ENCODE results near the gene ATRIP. TPM values are rescaled to one million over a fixed set of nuclear protein-coding genes. Genes with fewer than 3 reads are reported as not detected.

The ATRIP gene
- total and polyA plus RNA-seq, 2 of the 4 experiments (the other 2 are of a cell fraction): 6.8 to 10.8 TPM

DNA sequence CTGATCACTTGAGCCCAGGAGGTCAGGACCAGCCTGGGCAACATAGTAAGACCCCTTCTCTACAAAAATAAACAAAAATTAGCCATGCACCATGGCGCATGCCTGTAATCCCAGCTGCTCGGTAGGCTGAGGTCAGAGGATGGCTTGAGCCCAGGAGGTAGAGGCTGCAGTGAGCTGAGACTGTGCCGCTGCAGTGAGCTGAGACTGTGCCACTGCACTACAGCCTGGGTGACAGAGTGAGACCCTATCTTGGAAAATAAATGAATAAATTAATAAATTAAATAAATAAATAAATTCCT is 46.6 kb downstream of the ATRIP start:
- H2BK15ac ChIP-seq (ENCODE audit: low read depth, low read length): no peak overlapping the region
- ChIA-PET CTCF (no interaction called here), POLR2A (ENCODE audit: unreplicated experiment) (no interaction called here)
- ATAC-seq (ENCODE audit: low read depth): no peak
- H3K4ac ChIP-seq (ENCODE audit: low read depth, low read length): no peak overlapping the region
- TF ChIP-seq CEBPB (IDR thresholded peaks at IDR 0.05; ENCODE audit: low read depth, low read length): no peak
- TF ChIP-seq USF2 (IDR thresholded peaks at IDR 0.05; ENCODE audit: low read depth, low read length): no peak
- TF ChIP-seq RAD21 (IDR thresholded peaks at IDR 0.05; ENCODE audit: low read length): no peak
- TF ChIP-seq NFE2L2 (IDR thresholded peaks at IDR 0.05; ENCODE audit: low read depth, low read length): no peak
- no peak for TF ChIP-seq RFX5 (IDR thresholded peaks at IDR 0.05; ENCODE audit: low read depth, low read length)
- no peak for TF ChIP-seq POLR2A (IDR thresholded peaks at IDR 0.05; ENCODE audit: low read depth, low read length)
- TF ChIP-seq MAFK (IDR thresholded peaks at IDR 0.05; ENCODE audit: low read depth, low read length): no peak
- TF ChIP-seq, protein P1, sequence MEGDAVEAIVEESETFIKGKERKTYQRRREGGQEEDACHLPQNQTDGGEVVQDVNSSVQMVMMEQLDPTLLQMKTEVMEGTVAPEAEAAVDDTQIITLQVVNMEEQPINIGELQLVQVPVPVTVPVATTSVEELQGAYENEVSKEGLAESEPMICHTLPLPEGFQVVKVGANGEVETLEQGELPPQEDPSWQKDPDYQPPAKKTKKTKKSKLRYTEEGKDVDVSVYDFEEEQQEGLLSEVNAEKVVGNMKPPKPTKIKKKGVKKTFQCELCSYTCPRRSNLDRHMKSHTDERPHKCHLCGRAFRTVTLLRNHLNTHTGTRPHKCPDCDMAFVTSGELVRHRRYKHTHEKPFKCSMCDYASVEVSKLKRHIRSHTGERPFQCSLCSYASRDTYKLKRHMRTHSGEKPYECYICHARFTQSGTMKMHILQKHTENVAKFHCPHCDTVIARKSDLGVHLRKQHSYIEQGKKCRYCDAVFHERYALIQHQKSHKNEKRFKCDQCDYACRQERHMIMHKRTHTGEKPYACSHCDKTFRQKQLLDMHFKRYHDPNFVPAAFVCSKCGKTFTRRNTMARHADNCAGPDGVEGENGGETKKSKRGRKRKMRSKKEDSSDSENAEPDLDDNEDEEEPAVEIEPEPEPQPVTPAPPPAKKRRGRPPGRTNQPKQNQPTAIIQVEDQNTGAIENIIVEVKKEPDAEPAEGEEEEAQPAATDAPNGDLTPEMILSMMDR (conservative IDR thresholded peaks at IDR 0.05; ENCODE audit: low read depth, low read length): no peak
- TF ChIP-seq SMC3 (IDR thresholded peaks at IDR 0.05; ENCODE audit: low read depth, low read length): no peak
- TF ChIP-seq CHD1 (IDR thresholded peaks at IDR 0.05; ENCODE audit: low read depth, low read length): no peak
- no peak for TF ChIP-seq FOS (IDR thresholded peaks at IDR 0.05; ENCODE audit: low read depth, low read length)
- no peak for TF ChIP-seq MAZ (IDR thresholded peaks at IDR 0.05; ENCODE audit: borderline replicate concordance, low read depth, low read length)
- no peak overlapping the region for H3K56ac ChIP-seq (ENCODE audit: extremely low read depth, insufficient read depth, low read length)
- no peak overlapping the region for H2AFZ ChIP-seq (replicated peaks; ENCODE audit: low read length, poor library complexity)
- no peak for DNase-seq
- H4K91ac ChIP-seq (ENCODE audit: insufficient read depth, low read depth, low read length): no peak overlapping the region
- no peaks in the 10 kb centered on the region for H3K27me3 ChIP-seq (ENCODE audit: control insufficient read depth, insufficient read depth, low read length)
- no peaks in the 10 kb centered on the region for H4K20me1 ChIP-seq (ENCODE audit: insufficient read depth, low read length)
- no peak overlapping the region for H3K27ac ChIP-seq (ENCODE audit: insufficient read depth, low read length)
- BruUV-seq (replicated peaks): no TSS peak
- no peak overlapping the region for H4K8ac ChIP-seq (ENCODE audit: low read depth in 2 of 2, low read length in 2 of 2)
- no CpG with 5 or more reads among the region's 3 CpGs for WGBS, 2 experiments (ENCODE audit: extremely low coverage in 2 of 2, insufficient read length in 1 of 2)
- no peak overlapping the region for H3K23ac ChIP-seq (ENCODE audit: low read depth, low read length)
- no peak overlapping the region for H3K14ac ChIP-seq (replicated peaks; ENCODE audit: low read depth, low read length)
- no peak overlapping the region for H3K4me3 ChIP-seq (ENCODE audit: insufficient read depth, low read depth, low read length)
- no peaks in the 10 kb centered on the region for H3K9me1 ChIP-seq (ENCODE audit: insufficient read depth, low read length)
- no peak overlapping the region for H2AK9ac ChIP-seq (replicated peaks; ENCODE audit: low read depth, low read length, poor library complexity)
- H3K36me3 ChIP-seq (ENCODE audit: control insufficient read depth, insufficient read depth, low read length): peaks cover 6% of the 10 kb centered on the region
- no peak overlapping the region for H2BK20ac ChIP-seq (ENCODE audit: low read depth, low read length)
- H3K4me1 ChIP-seq (ENCODE audit: control insufficient read depth, insufficient read depth, low read length): no peaks in the 10 kb centered on the region
- no peak overlapping the region for H2AK5ac ChIP-seq (ENCODE audit: low read depth, low read length)
- H3K4me2 ChIP-seq (ENCODE audit: low read depth, low read length): no peak overlapping the region
- H3K79me1 ChIP-seq (ENCODE audit: low read depth in 1 of 2, low read length in 2 of 2): no peaks in the 10 kb centered on the region; a peak in 1 of 4 replicates
- intact Hi-C loops (cut with micrococcal nuclease) (no loop called here), in situ Hi-C loops (cut with MboI; ENCODE audit: low sequenced_read_pairs) (no loop called here), dilution Hi-C loops (cut with HindIII; ENCODE audit: low sequenced_read_pairs, unreplicated experiment) (no loop called here)
- H3K9me3 ChIP-seq (ENCODE audit: control insufficient read depth, insufficient read depth, low read length): no peaks in the 10 kb centered on the region; the same call in 1 of the 2 replicates
- H3K9ac ChIP-seq (ENCODE audit: low read depth, low read length): no peak overlapping the region
- H4K5ac ChIP-seq (ENCODE audit: low read depth, low read length): no peak overlapping the region
- H2BK5ac ChIP-seq (ENCODE audit: low read depth, low read length, poor library complexity, severe bottlenecking): no peak overlapping the region
- no peak overlapping the region for H3K18ac ChIP-seq (ENCODE audit: low read depth, low read length)
- H2BK120ac ChIP-seq (ENCODE audit: low read depth, low read length): no peak overlapping the region

All from IMR-90 (cell line).